NCI-H1092 treated with DMSO at 0.1 percent for 48 hours (cell line): Measurements from ENCODE around the gene LGALS3.
"Not testable (repeated sequence)": the region's sequence is repeated elsewhere in the genome, so short reads cannot be mapped to it uniquely, and the experiment has no call there.

Source experiments
- DNase-seq: peaks from one replicate; lab custom pipeline; 2025; lab: John Stamatoyannopoulos, UW

The LGALS3 gene

GRCh38 chr14:55129086-55129427 is at the start of gene LGALS3:
Gene LGALS3, plus strand, starts transcription at chr14:55129252. Its CDS starts 8,122 bp downstream, at chr14:55137374.
- no peak for DNase-seq

GRCh38 chr14:55079961-55080360 is 49.1 kb upstream of the LGALS3 start:
- DNase-seq: not testable (repeated sequence)

- no peak for DNase-seq
Measured at GRCh38 chr14:55084401-55085059, 44.5 kb upstream of the LGALS3 start.

GRCh38 chr14:55085060-55085660 is 43.9 kb upstream of the LGALS3 start:
- DNase-seq: no peak

- no peak for DNase-seq
Measured at GRCh38 chr14:55086938-55087337, 42.1 kb upstream of the LGALS3 start.

GRCh38 chr14:55088356-55088755 is 40.7 kb upstream of the LGALS3 start:
- DNase-seq: no peak

- no peak for DNase-seq
Measured at GRCh38 chr14:55092341-55092740, 36.7 kb upstream of the LGALS3 start.

GRCh38 chr14:55094292-55095157 is 34.5 kb upstream of the LGALS3 start:
- no peak for DNase-seq

- DNase-seq: no peak
Measured at GRCh38 chr14:55097881-55098560, 31.0 kb upstream of the LGALS3 start.

GRCh38 chr14:55098561-55098898 is 30.5 kb upstream of the LGALS3 start:
- DNase-seq: no peak

GRCh38 chr14:55099756-55100155 is 29.3 kb upstream of the LGALS3 start:
- DNase-seq: no peak

GRCh38 chr14:55101698-55102097 is 27.4 kb upstream of the LGALS3 start:
- DNase-seq: no peak

- DNase-seq: peak; percentile 88
Measured at GRCh38 chr14:55102141-55102621, 26.9 kb upstream of the LGALS3 start.

GRCh38 chr14:55103005-55103640 is 25.9 kb upstream of the LGALS3 start:
- DNase-seq: no peak

GRCh38 chr14:55103971-55104954 is 24.8 kb upstream of the LGALS3 start:
- no peak for DNase-seq

GRCh38 chr14:55105991-55106390 is 23.1 kb upstream of the LGALS3 start:
- no peak for DNase-seq

- DNase-seq: no peak
Measured at GRCh38 chr14:55107766-55108554, 21.1 kb upstream of the LGALS3 start.

- DNase-seq: no peak
Measured at GRCh38 chr14:55109836-55110235, 19.2 kb upstream of the LGALS3 start.

GRCh38 chr14:55111122-55111708 is 17.8 kb upstream of the LGALS3 start:
- no peak for DNase-seq
